ENCODE data around the gene CFAP57.

Gene CFAP57

DNA sequence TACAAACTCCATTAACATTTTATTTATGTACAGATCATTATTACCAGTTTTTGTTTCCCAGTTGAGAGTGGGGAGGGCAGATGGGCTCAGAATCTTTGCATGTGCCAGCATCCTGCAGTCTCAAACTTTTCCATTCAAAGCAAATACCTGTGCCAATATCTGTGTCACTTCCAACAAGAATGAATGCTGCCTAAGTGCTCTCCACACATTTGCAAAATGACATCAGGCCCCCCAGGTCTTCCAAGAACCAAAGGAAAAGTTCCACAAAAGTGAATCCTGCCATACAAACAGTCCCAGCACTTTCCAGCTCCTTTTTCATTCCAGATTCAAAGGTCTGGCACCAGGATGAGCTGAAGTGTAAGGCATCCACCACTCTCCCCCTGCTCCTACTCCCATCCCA lies 127.0 kb downstream of the CFAP57 start:
- Histone ChIP-seq H3K4me2 (ENCODE audit: low read depth, low read length, poor library complexity, severe bottlenecking) (no peak overlapping the region), H3K79me2 (ENCODE audit: insufficient read depth, low read length) (no peaks in the 10 kb centered on the region), H4K20me1 (ENCODE audit: insufficient read depth, low read length, poor library complexity, severe bottlenecking) (no peaks in the 10 kb centered on the region), H3K9ac (ENCODE audit: low read depth, low read length, poor library complexity, severe bottlenecking) (no peak overlapping the region), H3K27me3 (ENCODE audit: insufficient read depth, low read length, poor library complexity, severe bottlenecking) (no peaks in the 10 kb centered on the region), H3K4me1 (ENCODE audit: insufficient read depth, low read length, poor library complexity, severe bottlenecking) (peaks cover 22% of the 10 kb centered on the region), H3F3A (ENCODE audit: low read depth) (no peaks in the 10 kb centered on the region), H3K36me3 (ENCODE audit: insufficient read depth, low read length) (no peaks in the 10 kb centered on the region), H3K4me3 (ENCODE audit: low read length, poor library complexity, severe bottlenecking) (no peak overlapping the region), H2AFZ (ENCODE audit: low read length) (no peak overlapping the region), H3K9me3 (ENCODE audit: insufficient read depth, low read depth, low read length) (no peaks in the 10 kb centered on the region), H3K9me2 (replicated peaks; ENCODE audit: low read depth, low read length) (no peaks in the 10 kb centered on the region)
- no peak for TF ChIP-seq EZH2phosphoT487 (IDR thresholded peaks at IDR 0.05; ENCODE audit: borderline replicate concordance)
- TF ChIP-seq CTCF (conservative IDR thresholded peaks at IDR 0.05; ENCODE audit: low read length): no peak

DNA sequence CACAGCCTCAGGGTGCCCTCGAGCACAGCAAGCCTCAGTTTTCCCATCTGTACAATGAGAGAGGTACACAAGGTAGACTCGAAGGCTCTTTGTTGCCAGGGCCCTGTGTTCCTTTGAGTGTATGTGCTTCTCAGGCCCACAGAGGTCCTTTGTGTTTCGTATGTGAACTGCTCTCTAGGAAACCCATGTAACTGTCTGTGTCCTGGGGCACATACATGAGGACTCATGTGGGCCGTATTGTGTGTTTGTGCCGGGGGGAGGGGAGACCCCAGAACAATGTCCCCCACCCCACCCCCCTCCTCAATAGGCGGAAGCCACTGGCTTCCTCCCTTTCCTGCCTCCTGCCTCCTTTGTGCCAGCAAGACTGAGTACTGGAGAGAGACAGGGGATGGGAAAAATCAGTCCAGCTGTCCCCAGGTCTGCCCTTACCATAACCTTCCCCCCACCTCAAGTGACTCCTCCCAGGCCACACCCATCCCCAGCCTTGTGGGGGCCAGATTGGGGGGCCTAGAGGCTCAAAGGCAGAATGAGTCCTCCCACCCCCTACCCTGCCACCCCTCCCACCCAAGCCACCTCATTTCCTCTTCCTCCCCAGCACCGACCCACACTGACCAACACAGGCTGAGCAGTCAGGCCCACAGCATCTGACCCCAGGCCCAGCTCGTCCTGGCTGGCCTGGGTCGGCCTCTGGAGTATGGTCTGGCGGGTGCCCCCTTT lies 128.4 kb downstream of the CFAP57 start, which contains the start of gene TIE1:
TIE1 (plus strand) TSS at position 605 of the 717 bp plus-strand sequence; CDS start at position 695, 90 bp downstream.
- Histone ChIP-seq H3F3A (ENCODE audit: low read depth) (no peaks in the 10 kb centered on the region), H3K4me2 (ENCODE audit: low read depth, low read length, poor library complexity, severe bottlenecking) (peak within 1 kb of the TSS; percentile 60), H3K9me2 (replicated peaks; ENCODE audit: low read depth, low read length) (no peaks in the 10 kb centered on the region), H3K79me2 (ENCODE audit: insufficient read depth, low read length) (no peaks in the 10 kb centered on the region), H4K20me1 (ENCODE audit: insufficient read depth, low read length, poor library complexity, severe bottlenecking) (no peaks in the 10 kb centered on the region), H3K9me3 (ENCODE audit: insufficient read depth, low read depth, low read length) (no peaks in the 10 kb centered on the region), H3K4me1 (ENCODE audit: insufficient read depth, low read length, poor library complexity, severe bottlenecking) (peaks cover 19% of the 10 kb centered on the region), H2AFZ (ENCODE audit: low read length) (peak within 1 kb of the TSS; percentile 51; the same call in 1 of the 2 replicates), H3K4me3 (ENCODE audit: low read length, poor library complexity, severe bottlenecking) (peak within 1 kb of the TSS; percentile 70), H3K9ac (ENCODE audit: low read depth, low read length, poor library complexity, severe bottlenecking) (peak within 1 kb of the TSS; percentile 63), H3K27me3 (ENCODE audit: insufficient read depth, low read length, poor library complexity, severe bottlenecking) (no peaks in the 10 kb centered on the region), H3K36me3 (ENCODE audit: insufficient read depth, low read length) (no peaks in the 10 kb centered on the region)
- no peak for TF ChIP-seq CTCF (conservative IDR thresholded peaks at IDR 0.05; ENCODE audit: low read length)
- TF ChIP-seq EZH2phosphoT487 (IDR thresholded peaks at IDR 0.05; ENCODE audit: borderline replicate concordance): no peak

- H3F3A ChIP-seq (ENCODE audit: low read depth): no peaks in the 10 kb centered on the region
- peak overlapping the region; percentile 45 for H3K4me2 ChIP-seq (ENCODE audit: low read depth, low read length, poor library complexity, severe bottlenecking)
- no peak overlapping the region for H3K9ac ChIP-seq (ENCODE audit: low read depth, low read length, poor library complexity, severe bottlenecking)
- H3K36me3 ChIP-seq (ENCODE audit: insufficient read depth, low read length): no peaks in the 10 kb centered on the region
- H3K79me2 ChIP-seq (ENCODE audit: insufficient read depth, low read length): no peaks in the 10 kb centered on the region
- H3K27me3 ChIP-seq (ENCODE audit: insufficient read depth, low read length, poor library complexity, severe bottlenecking): no peaks in the 10 kb centered on the region
- H3K4me3 ChIP-seq (ENCODE audit: low read length, poor library complexity, severe bottlenecking): no peak overlapping the region
- no peak for TF ChIP-seq EZH2phosphoT487 (IDR thresholded peaks at IDR 0.05; ENCODE audit: borderline replicate concordance)
- H3K9me2 ChIP-seq (replicated peaks; ENCODE audit: low read depth, low read length): no peaks in the 10 kb centered on the region
- no peaks in the 10 kb centered on the region for H3K9me3 ChIP-seq (ENCODE audit: insufficient read depth, low read depth, low read length)
- H3K4me1 ChIP-seq (ENCODE audit: insufficient read depth, low read length, poor library complexity, severe bottlenecking): peaks cover 12% of the 10 kb centered on the region
- H4K20me1 ChIP-seq (ENCODE audit: insufficient read depth, low read length, poor library complexity, severe bottlenecking): no peaks in the 10 kb centered on the region
- H2AFZ ChIP-seq (ENCODE audit: low read length): no peak overlapping the region
Measured at GRCh38 chr1:43302201-43302600, 130.1 kb downstream of the CFAP57 start.
